Activated T-cell treated with anti-CD3 and anti-CD28 coated beads, Interleukin-2, amount 50 U/mL, for 48 hours (primary cell): Measurements from ENCODE around the gene NUP54.

ENCODE experiments used
- DNase-seq, 2 experiments: peaks; one replicate each; pipeline ENCODE4 v3.0.0-alpha.2; 2020

The NUP54 gene

DNA sequence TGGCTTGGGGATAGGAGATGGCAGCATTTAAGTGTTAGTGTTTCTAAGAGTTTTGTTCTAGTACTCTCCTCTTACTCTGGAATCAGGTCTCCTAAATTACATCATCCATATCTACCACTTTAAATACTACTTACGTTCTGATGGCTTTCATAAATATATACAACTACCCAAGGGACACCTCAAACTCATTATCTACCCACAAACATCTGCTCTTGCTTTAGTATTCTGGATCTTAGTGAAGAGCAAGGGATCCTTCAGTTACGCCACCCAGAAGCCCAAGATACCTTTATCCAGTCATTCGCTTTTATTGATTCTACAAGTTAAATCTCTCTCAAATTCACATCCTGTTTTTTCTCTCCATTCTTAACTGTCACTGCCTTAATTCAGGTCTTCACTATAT, 7.0 kb downstream of the NUP54 start:
- no peak for DNase-seq

DNA sequence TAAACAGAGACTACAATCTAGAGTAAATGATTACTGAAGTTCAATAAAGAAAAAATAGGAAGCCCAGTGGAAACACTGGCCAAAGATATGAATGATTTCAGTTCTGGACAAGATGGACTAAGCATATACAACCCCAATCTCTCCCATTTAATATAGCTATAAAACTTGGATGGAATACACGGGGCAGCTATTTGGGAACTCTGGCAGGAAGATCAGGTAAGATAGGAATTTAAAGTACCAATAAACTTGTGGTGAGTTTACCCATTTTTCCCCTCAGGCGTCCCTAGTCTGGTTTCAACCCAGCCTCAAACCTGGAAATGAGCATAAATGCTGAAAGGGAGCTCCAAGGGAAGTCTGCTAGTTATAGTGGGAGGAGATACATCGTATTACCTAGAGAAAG, 20.4 kb downstream of the NUP54 start:
- DNase-seq = no peak

DNA sequence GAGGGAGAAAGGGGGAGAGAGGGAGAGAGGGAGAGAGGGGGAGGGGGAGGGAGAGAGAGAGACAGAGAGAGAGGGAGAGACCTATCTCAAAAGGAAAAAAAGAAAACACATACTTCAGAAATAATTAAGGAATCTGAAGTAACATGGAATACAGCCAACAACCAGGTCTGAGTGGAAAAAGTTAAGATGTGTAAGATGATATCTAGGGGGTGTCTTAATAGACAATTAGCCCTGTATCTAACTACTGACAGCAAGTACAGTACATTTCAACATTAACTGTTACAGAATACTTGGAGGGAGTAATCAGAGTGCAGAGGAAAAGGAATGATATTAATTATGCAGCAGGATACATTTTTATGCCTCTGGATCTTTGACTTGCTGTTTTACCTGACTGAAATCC, 22.4 kb downstream of the NUP54 start:
- no peak for DNase-seq

- DNase-seq = no peak
These were observed 28.0 kb downstream of the NUP54 start for GRCh38 chr4:76120199-76120598.

- DNase-seq = no peak
These were observed 30.7 kb downstream of the NUP54 start for GRCh38 chr4:76117536-76117935.

DNA sequence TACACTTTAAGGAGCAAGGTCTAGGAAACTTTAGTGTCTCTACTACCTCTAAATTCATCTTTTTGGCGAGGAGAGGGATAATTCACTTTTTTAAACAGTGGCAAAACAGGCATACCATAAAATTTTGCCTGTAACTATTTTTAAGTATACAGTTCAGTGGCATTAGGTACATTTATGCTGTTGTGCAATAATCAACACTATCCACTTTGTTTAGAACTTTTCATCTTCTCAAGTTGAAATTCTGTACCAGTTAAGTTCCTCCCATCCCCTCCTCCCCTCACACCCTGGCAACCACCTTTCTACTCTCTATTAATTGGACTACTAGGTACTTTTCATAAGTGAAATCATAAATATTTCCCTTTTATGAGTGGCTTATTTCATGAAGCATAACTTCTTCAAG, 31.4 kb downstream of the NUP54 start:
- no peak for DNase-seq

- no peak for DNase-seq
These were observed 39.6 kb downstream of the NUP54 start for GRCh38 chr4:76108467-76109181.

DNA sequence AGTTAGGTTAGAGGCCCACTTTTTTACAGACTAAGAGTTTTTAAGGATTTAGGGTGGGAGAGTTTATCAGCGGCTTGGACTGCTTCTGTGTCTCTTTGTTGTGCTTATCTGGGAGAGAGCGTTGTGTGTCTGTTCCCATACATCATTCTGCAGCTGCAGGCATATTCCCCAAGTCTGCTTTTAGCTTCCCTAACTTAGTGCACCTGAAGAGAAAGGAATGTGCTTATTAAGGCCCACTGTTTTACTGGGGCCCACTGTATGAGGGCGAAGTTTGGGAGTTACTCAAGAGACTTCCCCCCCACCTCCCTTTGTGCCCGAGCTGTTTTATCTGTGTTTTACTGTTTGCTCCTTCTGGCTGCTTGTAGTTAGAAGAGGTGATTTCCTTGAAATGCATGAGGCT, 41.8 kb downstream of the NUP54 start:
- DNase-seq = no peak

DNA sequence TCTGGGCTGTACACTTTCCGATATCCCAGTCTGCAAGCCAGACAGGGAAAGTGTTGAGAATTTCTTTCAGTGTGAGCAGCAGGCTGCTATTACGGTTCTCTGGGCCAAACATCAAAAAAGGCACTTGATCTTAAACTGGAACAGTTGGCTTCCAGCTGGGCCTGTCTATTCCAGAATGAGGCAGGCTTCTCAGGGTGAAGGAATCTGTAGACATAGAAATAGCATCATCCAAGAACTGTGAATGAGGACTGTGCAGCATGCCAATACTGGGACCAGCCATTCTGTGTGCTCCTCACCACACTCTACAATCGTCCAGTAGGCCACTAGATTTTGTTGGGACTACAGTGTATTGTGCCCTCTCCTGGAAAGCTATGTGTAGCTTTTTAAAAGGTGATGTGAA, 42.5 kb downstream of the NUP54 start:
- no peak for DNase-seq

GRCh38 chr4:76096076-76096475, 52.1 kb downstream of the NUP54 start:
- DNase-seq = no peak

DNA sequence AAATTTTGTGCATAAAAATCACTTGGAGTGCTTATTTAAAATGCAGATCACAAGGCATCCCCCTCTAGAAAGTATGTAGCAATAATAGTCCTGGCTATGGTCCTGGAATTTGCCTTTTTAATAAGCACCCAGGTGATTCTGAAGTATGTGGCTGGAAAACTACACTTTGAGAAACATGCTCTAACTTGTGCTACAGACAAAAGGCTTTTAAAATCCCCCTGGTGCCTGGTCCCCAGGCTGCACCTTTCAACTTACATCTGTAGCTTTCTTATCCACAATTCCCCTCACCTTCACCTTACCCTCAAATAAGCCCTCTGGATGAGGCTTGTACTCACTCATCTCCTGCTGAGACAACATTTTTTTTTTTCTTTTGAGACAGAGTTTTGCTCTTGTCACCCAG, 52.6 kb downstream of the NUP54 start:
- no peak for DNase-seq

GRCh38 chr4:76091052-76091451, 57.1 kb downstream of the NUP54 start:
- no peak for DNase-seq

- DNase-seq = no peak
These were observed 57.9 kb downstream of the NUP54 start for GRCh38 chr4:76090241-76090691.

GRCh38 chr4:76088719-76089118, 59.5 kb downstream of the NUP54 start:
- DNase-seq = no peak

DNA sequence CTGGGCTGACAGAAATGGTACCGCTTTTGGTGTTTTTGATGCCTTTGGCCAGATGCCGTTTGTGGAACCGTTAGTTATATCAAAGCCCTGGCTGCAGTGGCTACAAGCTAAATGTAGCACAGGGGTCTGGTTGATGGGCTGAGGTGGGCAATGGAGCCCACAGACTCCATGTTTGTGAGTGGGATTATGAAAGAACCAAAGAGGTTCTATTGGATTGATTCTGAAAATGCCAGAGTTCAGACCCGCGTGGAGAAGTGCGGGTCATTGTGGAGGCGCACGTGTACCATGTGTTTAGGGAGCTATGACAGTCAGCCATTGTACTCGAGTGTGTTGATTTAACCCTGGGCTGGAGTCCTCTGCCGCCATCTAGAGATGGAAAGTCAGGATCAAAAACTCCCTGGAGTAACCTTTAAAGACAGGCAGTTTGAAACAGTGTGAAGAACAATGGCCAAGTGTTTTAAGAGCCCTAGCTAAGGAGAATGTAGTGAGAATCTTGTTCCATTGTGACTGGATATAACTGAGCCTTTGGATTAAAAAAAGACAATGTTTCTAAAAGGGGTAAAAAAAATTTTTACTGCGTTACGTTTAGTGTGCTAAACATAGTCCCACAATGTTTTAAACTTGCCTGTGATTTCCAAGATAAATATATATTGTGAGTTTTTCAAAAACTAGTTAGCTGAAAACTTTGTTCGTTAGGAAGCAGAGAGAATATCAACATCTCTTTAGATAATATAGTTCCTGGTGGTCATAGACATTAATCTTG, 61.0 kb downstream of the NUP54 start:
- peak; percentile 22 to 25 for DNase-seq

DNA sequence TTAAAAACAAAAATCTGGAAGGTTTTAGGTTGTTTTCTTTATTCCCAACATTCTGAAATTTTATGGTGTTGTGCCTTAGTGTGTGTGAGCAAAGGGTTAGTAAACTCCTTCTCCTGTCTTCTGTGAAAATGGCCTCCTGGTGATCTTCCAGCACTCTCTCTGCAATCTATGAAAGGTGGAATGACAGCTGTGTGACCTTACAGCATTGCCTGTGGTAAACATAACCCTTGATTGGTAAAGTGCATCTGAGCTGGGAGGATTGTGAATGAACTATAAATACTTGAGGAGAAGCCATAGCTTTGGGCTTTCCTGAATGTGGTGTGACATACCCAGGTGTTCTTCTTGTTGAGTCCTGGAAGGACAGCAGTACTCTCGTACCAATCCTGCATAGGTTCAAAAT, 63.7 kb downstream of the NUP54 start:
- no peak for DNase-seq

GRCh38 chr4:76083386-76083988, 64.7 kb downstream of the NUP54 start:
- no peak for DNase-seq

DNA sequence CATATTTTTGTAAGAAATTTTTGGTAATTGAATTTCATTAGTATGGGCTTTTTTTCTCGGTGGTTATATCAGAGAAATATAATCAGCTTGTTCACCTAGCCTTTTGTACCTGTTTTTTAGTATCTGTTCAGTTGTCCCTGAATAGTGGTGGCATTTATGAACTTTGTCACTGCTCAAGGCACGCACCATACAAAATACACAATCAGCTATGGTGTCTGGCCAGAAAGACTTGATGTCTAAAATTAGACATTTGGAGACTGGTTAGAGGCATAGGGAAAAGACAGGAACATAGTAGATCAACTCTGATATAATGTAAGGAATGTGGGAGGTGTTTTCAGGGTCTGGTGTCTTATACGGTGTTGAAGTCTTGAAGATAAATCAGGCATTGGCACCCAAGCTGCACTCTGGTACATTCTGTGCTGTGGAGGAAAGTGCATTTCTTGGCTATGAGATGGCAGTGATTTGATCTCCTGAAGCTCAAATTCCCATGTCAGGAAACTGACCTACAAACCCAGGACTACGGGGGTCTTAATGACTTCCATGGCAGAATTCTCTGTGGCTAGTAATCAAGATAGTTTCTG, 70.1 kb downstream of the NUP54 start:
- no peak for DNase-seq

GRCh38 chr4:76074993-76075600, 73.1 kb downstream of the NUP54 start:
- no peak for DNase-seq

DNA sequence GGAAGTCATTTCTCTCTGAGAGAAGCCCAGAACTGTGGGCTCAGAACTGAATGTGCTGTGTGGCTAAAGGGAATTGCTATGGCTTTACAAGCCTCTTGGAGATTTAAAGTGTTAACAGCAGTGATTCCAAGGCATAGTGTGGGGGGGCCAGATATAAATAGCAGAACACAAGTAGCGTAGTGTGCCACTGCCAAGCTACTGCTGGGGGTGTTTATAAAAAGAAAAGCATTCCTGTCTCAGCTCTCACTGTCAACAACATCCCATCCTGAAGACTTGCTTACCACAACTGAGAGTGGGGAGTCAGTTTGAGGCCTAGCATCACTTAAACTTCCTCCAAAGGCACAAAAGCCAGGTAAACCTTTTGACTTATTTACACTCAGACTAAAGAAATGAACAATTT, 73.7 kb downstream of the NUP54 start, which contains the start of gene ART3:
TSS of gene ART3 (plus strand) at position 242 of the 400 bp plus-strand sequence. CDS start 1,181 bp downstream, outside the sequence.
- no peak for DNase-seq

DNA sequence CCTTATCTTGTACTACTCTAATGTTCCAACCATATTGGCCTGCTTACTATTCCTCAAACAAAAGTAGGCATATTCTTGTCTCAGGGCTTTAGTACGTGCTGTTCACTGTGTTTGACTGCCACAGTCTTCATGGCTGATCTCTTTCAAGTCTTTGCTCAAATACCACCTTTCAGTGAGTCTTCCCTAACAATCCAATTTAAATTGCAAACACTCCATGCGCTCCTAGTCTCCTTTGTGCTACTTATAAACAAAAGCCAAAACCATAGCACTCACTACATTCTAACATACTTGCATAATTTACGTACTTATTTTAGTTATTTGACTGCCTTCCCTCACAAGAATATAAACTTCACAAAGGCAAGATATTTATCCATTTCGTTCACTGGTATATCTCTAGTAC, 75.4 kb downstream of the NUP54 start:
- no peak for DNase-seq

DNA sequence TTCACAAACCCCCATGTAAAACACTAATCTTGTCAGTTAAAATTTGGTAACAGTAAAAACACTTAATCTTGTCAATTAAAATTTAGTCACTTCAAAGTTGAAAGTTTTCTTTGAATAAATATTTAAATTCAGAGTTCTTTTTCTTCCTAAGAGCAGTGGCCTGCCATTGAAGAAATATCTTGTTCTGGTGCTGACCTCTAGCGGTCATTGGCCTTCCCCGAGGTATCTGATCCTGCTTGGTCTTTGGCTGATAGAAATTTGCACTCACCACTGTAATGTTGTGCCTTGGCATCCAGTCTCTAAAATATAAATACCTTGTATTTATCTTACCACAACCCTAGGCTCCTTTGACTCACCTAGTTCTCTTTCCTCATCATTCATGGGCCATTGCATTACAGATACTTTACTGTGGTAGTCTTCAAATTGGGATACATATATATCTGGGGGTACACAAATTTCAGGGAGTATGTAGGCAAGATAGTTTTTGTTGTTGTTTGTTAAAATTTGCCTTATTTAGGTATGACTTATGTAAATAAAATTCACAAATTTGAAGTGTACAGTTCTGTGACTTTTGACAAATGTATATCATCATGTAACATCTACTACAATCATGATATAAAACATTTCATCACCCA, 80.4 kb downstream of the NUP54 start:
- peak; percentile 77 to 79 for DNase-seq

DNA sequence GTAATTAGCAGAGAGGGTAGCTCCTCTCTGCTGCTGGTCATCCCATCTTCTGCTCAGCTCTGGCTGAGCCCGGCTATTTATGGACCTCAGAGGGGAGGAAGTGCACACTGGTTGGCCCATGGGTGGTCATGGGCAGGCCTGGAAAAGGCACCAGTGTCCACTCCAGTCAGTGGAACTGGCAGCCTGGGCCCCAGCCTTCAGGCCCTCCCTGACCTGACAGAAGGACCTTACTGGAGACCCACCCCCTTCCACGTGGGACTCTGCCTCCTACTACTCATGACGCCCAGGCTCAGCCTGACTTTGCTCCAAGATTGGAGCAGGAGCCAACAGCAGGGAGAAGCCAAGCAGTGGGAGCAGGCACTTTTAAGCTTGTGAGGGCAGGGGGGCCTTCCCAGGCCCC, 81.7 kb downstream of the NUP54 start:
- no peak for DNase-seq
